A549 (cell line): ENCODE measurements around the gene LIPA.

ENCODE experiments used
- CHD4 ChIP-seq: fragments of 200-600 bp; sonication (generic); IDR thresholded peaks from 2 replicates; pipeline ENCODE4 v1.6.1; 2016; ENCODE audit warnings: antibody characterized with exemption, mild to moderate bottlenecking, borderline replicate concordance
- CTCF ChIP-seq: fragments of >200 bp; sonication (Bioruptor Twin); formaldehyde crosslinking; IDR thresholded peaks from 3 replicates; pipeline ENCODE4 v1.5.1; 2016
- EP300 ChIP-seq, 2 experiments: fragments of >200 bp; sonication (Bioruptor Twin); formaldehyde crosslinking; IDR thresholded peaks; 2 replicates in 1 of 2; 3 replicates in 1 of 2; pipeline ENCODE4 v1.6.1; 2016 to 2017
- ESRRA ChIP-seq: fragments of 150-350 bp; IDR thresholded peaks from 2 replicates; pipeline ENCODE4 v1.6.1; 2014; ENCODE audit warnings: mild to moderate bottlenecking, low read length, borderline replicate concordance
- JUNB ChIP-seq: fragments of >200 bp; sonication (Bioruptor Twin); formaldehyde crosslinking; IDR thresholded peaks from 2 replicates; pipeline ENCODE4 v1.6.1; 2016
- PBX3 ChIP-seq: IDR thresholded peaks from 2 replicates; pipeline ENCODE4 v1.6.1; 2012
- RAD21 ChIP-seq, 2 experiments: fragments of >200 bp in 1 of 2; sonication (Bioruptor Twin) in 1 of 2; formaldehyde crosslinking in 1 of 2; IDR thresholded peaks in 1 of 2; conservative IDR thresholded peaks in 1 of 2; 2 replicates in 1 of 2; 3 replicates in 1 of 2; pipeline ENCODE4 v1.6.1; 2012 to 2018; ENCODE audit warnings: inconsistent platforms in 1 of 2

- TF ChIP-seq ESRRA (no peak), RAD21 (conservative IDR thresholded peaks at IDR 0.05 in 1 of 2, IDR thresholded peaks at IDR 0.05 in 1 of 2) (no peak), EP300 (IDR thresholded peaks at IDR 0.05) (no peak), JUNB (no peak), CTCF (no peak), PBX3 (no peak), CHD4 (no peak)
Observed at GRCh38 chr10:89257581-89257980, 6.0 kb upstream of the LIPA start.
